Epithelial cell of esophagus (primary cell): Measurements from ENCODE around the gene PI4KA.
A peak's percentile ranks its signal among the peaks of the same experiment; 100 is the strongest.

Experiments used
- DNase-seq: peaks from one replicate; pipeline ENCODE4 v3.0.0; 2010; ENCODE audit warnings: low read depth
- H3K4me3 ChIP-seq: 2 replicates; pipeline ENCODE4 v1.5.1; 2011; ENCODE audit warnings: mild to moderate bottlenecking, low read length, control low read depth
- TF ChIP-seq, protein P1 (sequence below): IDR thresholded peaks from 2 replicates; pipeline ENCODE4 v1.5.1; 2011; ENCODE audit warnings: low read depth, mild to moderate bottlenecking, low read length, control low read depth, inconsistent platforms; ENCODE audit not compliant: insufficient read depth; ENCODE audit errors: missing control alignments

Gene PI4KA

DNA sequence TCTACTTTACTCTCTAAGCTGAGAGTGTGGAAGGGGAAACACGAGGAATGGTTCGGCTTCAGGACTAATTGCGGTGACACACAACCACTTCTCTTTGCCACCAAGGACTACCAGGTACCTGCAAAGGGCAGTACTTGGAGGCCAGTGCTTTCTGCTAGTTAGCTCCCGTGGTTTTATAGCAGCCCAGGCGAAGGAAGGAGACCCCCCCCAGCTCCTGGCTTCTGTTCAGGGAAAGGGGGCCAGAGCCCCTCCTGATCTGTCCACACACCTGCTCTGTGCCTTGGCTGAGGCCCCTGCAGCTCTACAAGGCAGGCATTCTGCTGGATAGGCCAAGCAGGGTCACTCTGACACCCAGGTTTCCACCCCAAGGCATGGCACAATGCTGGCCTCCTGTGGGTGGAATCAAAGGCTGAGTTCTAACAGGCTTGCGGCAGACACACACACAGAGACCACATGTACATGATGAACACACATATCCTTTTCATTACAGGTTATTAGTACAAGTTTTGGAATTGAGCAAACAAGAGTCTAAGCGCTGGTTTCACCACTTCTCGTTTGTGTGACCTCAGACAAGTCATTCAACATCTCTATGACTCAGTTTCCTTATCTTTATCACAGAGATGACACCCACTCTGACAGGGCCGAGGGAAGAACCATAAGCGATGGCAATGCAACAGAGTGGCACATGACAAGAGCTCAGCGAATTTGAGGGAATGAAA, 77.2 kb downstream of the PI4KA start:
- TF ChIP-seq, protein P1, sequence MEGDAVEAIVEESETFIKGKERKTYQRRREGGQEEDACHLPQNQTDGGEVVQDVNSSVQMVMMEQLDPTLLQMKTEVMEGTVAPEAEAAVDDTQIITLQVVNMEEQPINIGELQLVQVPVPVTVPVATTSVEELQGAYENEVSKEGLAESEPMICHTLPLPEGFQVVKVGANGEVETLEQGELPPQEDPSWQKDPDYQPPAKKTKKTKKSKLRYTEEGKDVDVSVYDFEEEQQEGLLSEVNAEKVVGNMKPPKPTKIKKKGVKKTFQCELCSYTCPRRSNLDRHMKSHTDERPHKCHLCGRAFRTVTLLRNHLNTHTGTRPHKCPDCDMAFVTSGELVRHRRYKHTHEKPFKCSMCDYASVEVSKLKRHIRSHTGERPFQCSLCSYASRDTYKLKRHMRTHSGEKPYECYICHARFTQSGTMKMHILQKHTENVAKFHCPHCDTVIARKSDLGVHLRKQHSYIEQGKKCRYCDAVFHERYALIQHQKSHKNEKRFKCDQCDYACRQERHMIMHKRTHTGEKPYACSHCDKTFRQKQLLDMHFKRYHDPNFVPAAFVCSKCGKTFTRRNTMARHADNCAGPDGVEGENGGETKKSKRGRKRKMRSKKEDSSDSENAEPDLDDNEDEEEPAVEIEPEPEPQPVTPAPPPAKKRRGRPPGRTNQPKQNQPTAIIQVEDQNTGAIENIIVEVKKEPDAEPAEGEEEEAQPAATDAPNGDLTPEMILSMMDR: no peak
- DNase-seq: peak; percentile 81
- no peak overlapping the region for H3K4me3 ChIP-seq

DNA sequence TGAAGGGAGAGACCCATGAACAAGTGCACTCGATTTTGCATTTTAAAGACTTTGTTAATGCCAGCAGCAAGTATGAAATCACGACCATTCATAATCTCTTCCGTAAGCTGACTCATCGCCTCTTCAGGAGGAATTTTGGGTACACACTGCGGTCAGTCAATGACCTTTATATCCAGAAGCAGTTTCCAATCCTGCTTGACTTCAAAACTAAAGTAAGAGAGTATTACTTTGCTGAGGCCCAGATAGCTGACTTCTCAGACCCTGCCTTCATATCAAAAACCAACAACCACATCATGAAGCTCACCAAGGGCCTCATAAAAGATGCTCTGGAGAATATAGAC, 78.8 kb downstream of the PI4KA start:
- peak; percentile 37 for DNase-seq
- TF ChIP-seq, protein P1: no peak
- H3K4me3 ChIP-seq: no peak overlapping the region

DNA sequence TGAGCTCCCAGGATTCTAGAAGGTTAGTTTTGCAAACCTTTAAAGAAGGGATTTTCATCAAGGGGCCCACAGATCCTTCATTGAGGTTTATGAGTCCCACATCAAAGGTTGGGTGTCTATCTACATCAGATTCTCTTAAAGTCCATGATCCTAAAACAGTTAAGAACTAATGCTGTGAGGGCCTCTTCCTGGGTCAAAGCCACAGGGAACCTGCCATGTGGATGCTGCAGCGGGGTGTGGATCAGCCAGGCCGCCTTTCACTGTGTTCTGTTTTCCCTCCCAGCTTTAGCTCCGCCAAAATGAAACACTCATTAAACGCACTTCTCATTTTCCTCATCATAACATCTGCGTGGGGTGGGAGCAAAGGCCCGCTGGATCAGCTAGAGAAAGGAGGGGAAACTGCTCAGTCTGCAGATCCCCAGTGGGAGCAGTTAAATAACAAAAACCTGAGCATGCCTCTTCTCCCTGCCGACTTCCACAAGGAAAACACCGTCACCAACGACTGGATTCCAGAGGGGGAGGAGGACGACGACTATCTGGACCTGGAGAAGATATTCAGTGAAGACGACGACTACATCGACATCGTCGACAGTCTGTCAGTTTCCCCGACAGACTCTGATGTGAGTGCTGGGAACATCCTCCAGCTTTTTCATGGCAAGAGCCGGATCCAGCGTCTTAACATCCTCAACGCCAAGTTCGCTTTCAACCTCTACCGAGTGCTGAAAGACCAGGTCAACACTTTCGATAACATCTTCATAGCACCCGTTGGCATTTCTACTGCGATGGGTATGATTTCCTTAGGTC, 79.4 kb downstream of the PI4KA start:
- TF ChIP-seq, protein P1: no peak
- no peak overlapping the region for H3K4me3 ChIP-seq
- no peak for DNase-seq

DNA sequence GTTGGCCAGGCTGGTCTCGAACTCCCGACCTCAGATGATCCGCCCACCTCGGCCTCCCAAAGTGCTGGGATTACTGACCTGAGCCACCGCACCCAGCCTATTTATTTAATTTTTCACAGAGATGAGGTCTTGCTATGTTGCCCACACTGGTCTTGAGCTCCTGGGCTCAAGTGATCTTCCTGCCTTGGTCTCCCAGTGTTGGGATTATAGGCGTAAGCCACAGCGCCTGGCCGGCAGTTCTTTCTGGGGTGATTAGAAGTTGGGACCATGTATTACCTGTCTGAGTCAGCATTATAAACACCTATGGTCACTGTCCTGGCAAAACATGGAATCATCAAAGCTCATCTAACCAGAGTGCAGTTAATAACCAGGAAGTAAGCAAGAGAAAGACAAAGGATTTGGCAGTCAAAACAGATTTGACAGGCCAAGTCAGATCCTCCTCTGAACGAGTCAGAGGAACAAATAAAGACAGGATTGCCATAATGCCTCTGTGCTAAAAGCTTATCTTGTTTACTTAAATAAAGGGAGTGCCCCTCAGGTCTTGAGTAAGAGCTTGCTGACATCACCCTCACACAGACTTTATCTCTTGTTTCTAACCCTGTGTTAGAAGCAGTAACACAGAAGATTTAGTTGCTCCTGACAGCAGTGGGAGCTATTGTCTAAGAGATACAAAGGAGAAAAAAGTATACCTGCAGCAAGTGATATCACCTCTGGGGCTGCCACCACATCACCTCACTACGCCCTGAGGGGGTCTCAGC, 81.0 kb downstream of the PI4KA start:
- DNase-seq: peak; percentile 97
- no peak overlapping the region for H3K4me3 ChIP-seq
- TF ChIP-seq, protein P1: peak; percentile 39

DNA sequence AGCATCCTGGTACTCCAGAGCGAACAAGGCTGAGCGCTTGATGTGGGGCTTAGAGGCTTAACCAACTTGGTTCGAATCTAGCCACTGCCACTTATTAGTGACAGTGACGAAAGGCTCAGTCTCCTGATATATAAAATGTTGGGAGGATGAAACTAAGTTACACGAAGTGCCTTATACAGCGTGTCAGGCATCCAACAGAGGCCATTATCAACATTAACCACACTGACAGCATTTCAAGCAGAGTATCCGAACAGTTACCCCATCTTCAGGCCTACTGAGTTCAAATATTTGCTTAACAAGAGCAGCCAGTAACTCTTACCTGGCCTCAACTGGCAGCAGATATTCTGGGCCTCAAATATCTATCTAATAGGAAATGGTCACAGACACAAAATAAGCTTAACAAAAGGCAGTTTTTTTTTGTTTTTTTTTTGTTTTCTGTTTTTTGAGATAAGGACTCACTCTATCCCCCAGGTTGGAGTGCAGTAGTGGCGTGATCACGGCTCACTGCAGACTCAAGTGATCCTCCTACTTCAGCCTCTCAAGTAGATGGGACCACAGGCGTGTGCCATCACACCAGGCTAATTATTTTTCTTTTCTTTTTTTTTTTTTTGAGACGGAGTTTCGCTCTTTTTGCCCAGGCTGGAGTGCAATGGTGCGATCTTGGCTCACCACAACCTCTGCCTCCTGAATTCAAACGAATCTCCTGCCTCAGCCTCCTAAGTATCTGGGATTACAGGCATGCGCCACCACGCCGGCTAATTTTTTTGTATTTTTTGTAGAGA, 81.8 kb downstream of the PI4KA start:
- TF ChIP-seq, protein P1: no peak
- DNase-seq: no peak
- H3K4me3 ChIP-seq: no peak overlapping the region

DNA sequence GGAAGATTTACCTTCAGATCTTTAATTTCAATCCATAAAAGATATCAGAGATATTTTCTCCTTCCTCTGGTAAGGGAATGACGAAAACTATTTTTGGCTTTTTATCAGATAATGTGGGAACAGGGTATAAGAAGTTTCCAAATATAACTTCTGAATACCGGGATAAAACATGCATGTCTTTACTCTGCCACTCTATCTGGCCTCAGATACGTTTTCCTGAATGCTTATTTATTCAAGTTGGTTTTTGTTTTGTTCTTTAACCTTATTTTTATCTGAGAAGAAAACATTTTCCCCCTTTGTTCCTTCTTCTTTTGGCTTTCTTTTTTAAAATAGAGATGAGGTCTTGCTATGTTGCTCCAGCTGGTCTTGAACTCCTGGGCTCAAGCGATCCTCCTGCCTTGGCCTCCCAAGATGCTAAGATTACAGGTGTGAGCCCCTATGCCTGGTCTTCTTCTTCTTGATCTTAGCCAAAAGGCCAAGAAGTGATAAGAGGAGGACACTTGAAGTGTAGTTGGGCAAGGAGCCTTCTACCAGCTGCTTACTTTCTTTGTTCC, 83.2 kb downstream of the PI4KA start:
- H3K4me3 ChIP-seq: no peak overlapping the region
- DNase-seq: no peak
- TF ChIP-seq, protein P1: no peak
